GM13977 (cell line): Measurements from ENCODE around the gene TET1.

Source experiments
- DNase-seq: peaks from one replicate; pipeline ENCODE4 v3.0.0; 2012; ENCODE audit warnings: low spot score
- CTCF ChIP-seq: IDR thresholded peaks from 2 replicates; pipeline ENCODE4 v1.5.1; 2012; ENCODE audit warnings: mild to moderate bottlenecking, control low read depth; ENCODE audit not compliant: insufficient read depth; ENCODE audit errors: extremely low read depth, missing control alignments
- in situ Hi-C: fragments of 300-500 bp; cut with MboI; formaldehyde crosslinking; loops from one replicate; pipeline ENCODE4 v1.12.0; 2022; ENCODE audit warnings: low sequenced_read_pairs, low pct_unique_long_range_greater_than_20kb, mixed read lengths, inconsistent platforms; ENCODE audit not compliant: unreplicated experiment

Gene TET1

GRCh38 chr10:68586606-68587305 is 26.6 kb downstream of the TET1 start:
- DNase-seq: no peak
- in situ Hi-C loops: no loop called here
- TF ChIP-seq CTCF: no peak

- in situ Hi-C loops: no loop called here
- DNase-seq: no peak
- no peak for TF ChIP-seq CTCF
These were observed 34.3 kb downstream of the TET1 start for GRCh38 chr10:68594405-68594804.

- no peak for TF ChIP-seq CTCF
- in situ Hi-C loops: no loop called here
- no peak for DNase-seq
These were observed 35.4 kb downstream of the TET1 start for GRCh38 chr10:68595513-68595912.

- in situ Hi-C loops: no loop called here
- no peak for TF ChIP-seq CTCF
- DNase-seq: no peak
These were observed 37.3 kb downstream of the TET1 start for GRCh38 chr10:68597407-68597806.

GRCh38 chr10:68598978-68599770 is 39.0 kb downstream of the TET1 start:
- in situ Hi-C loops: no loop called here
- no peak for TF ChIP-seq CTCF
- DNase-seq: no peak

- DNase-seq: no peak
- in situ Hi-C loops: no loop called here
- TF ChIP-seq CTCF: no peak
These were observed 39.6 kb downstream of the TET1 start for GRCh38 chr10:68599771-68600040.
